ENCODE data around the gene MTHFD2L. TPM values are rescaled to one million over a fixed set of nuclear protein-coding genes. Genes with fewer than 3 reads are reported as not detected.
A peak's percentile ranks its signal among the peaks of the same experiment; 100 is the strongest.

Gene MTHFD2L
- total RNA-seq, 1 donor from 2014 or later: 15.5 TPM

DNA sequence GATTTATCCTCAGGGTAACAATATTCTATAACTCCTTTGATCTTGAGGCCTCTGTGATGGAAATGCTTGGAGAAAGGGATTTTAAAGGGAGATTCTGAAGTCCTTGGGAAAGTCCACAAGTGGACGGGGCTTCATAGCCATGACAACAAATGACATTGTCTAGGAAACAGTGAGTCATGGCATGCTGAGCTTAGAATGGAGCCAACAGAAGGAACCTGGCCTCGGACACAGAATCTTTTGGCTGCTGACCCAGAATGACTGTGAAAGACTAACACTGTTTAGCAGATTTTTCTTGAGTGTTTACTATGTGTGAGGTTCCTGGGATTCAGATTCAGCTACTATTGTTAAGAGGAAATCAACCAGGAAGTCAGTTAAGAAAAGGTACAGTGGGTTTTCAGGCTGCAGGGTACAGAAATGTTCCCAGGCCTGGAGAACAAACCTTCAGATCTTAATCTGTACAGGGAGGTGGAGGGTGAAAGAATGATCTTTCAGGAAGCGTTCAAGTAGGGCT, 40.8 kb upstream of the MTHFD2L start:
- peaks cover 15% of the 10 kb centered on the region for H3K4me1 ChIP-seq
- no peak for DNase-seq (ENCODE audit: extremely low spot score in 2 of 2)

DNA sequence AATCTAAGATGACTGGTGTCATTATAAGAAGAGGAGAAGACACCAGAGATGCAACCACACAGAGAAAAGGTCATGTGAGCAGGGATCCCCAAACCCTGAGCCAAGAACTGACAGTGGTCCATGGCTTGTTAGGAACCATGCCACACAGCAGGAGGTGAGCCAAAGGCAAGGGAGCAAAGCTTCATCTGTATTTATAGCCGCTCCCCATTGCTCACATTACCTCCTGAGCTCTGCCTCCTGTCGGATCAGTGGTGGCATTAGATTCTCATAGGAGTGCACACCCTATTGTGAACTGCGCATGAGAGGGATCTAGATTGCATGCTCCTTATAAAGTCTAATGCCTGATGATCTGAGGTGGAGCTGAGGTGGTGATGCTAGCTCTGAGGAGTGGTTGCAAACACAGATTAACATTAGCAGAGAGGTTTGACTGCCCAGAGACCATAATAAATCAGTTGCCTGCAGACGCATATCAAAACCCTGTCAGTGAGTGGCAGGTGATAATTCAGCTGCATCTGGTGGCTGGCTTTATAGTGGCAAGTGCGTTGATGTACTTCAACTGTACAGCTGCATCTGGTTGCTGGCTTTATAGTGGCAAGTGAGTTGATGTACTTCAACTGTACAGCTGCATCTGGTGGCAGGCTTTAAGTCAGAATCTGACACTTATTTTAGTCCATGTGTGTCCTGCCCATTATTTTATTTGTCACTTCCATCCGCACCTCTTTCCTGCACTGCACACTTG, 39.1 kb upstream of the MTHFD2L start:
- Histone ChIP-seq H3K4me3 (no peak overlapping the region), H3K4me1 (peaks cover 15% of the 10 kb centered on the region), H3K36me3 (no peaks in the 10 kb centered on the region), H3K27me3 (no peaks in the 10 kb centered on the region), H3K9me3 (no peaks in the 10 kb centered on the region), H3K27ac (no peak overlapping the region)
- intact Hi-C loops (cut with DNase I): no loop called here
- no peak for DNase-seq (ENCODE audit: extremely low spot score in 2 of 2)
- TF ChIP-seq, protein P1, sequence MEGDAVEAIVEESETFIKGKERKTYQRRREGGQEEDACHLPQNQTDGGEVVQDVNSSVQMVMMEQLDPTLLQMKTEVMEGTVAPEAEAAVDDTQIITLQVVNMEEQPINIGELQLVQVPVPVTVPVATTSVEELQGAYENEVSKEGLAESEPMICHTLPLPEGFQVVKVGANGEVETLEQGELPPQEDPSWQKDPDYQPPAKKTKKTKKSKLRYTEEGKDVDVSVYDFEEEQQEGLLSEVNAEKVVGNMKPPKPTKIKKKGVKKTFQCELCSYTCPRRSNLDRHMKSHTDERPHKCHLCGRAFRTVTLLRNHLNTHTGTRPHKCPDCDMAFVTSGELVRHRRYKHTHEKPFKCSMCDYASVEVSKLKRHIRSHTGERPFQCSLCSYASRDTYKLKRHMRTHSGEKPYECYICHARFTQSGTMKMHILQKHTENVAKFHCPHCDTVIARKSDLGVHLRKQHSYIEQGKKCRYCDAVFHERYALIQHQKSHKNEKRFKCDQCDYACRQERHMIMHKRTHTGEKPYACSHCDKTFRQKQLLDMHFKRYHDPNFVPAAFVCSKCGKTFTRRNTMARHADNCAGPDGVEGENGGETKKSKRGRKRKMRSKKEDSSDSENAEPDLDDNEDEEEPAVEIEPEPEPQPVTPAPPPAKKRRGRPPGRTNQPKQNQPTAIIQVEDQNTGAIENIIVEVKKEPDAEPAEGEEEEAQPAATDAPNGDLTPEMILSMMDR (IDR thresholded peaks at IDR 0.05): no peak
- no peak for TF ChIP-seq POLR2AphosphoS5 (IDR thresholded peaks at IDR 0.05; ENCODE audit: insufficient read depth in 1 of 2, low read depth in 1 of 2)
- TF ChIP-seq POLR2A (IDR thresholded peaks at IDR 0.05): no peak

More for the DNA sequence above, 40.8 kb upstream of the MTHFD2L start:
- intact Hi-C loops (cut with DNase I): no loop called here
- no peaks in the 10 kb centered on the region for H3K36me3 ChIP-seq
- peak in 1 of 2 donors; percentile 39 for TF ChIP-seq POLR2AphosphoS5 (IDR thresholded peaks at IDR 0.05; ENCODE audit: insufficient read depth in 1 of 2, low read depth in 1 of 2)
- no peak for TF ChIP-seq POLR2A (IDR thresholded peaks at IDR 0.05)
- no peaks in the 10 kb centered on the region for H3K27me3 ChIP-seq
- H3K4me3 ChIP-seq: no peak overlapping the region
- H3K27ac ChIP-seq: peak overlapping the region; percentile 43
- no peaks in the 10 kb centered on the region for H3K9me3 ChIP-seq

DNA sequence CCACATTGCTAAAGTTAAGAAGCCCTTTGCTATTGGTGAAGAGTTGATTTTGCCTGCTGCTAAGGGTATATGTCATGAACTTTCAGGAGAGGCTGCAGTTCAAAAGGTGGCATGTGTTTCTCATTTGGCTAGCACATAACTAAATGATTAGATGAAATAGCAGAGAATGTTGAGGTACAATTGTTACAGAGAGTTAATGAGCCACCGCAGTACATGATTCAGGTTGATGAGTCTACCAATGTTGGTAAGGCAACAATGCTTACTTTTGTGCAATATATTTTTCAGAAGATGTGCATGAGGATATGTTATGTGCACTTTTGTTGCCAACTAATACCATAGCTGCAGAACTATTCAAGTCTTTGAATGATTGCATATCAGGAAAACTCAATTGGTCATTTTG, 37.8 kb upstream of the MTHFD2L start:
- Histone ChIP-seq H3K4me1 (peaks cover 15% of the 10 kb centered on the region), H3K27me3 (no peaks in the 10 kb centered on the region), H3K36me3 (no peaks in the 10 kb centered on the region), H3K9me3 (no peaks in the 10 kb centered on the region), H3K4me3 (no peak overlapping the region), H3K27ac (no peak overlapping the region)
- TF ChIP-seq POLR2A (IDR thresholded peaks at IDR 0.05) (no peak), POLR2AphosphoS5 (IDR thresholded peaks at IDR 0.05; ENCODE audit: insufficient read depth in 1 of 2, low read depth in 1 of 2) (no peak)
- TF ChIP-seq, protein P1 (IDR thresholded peaks at IDR 0.05): no peak
- intact Hi-C loops (cut with DNase I): no loop called here
- DNase-seq (ENCODE audit: extremely low spot score in 2 of 2): no peak

DNA sequence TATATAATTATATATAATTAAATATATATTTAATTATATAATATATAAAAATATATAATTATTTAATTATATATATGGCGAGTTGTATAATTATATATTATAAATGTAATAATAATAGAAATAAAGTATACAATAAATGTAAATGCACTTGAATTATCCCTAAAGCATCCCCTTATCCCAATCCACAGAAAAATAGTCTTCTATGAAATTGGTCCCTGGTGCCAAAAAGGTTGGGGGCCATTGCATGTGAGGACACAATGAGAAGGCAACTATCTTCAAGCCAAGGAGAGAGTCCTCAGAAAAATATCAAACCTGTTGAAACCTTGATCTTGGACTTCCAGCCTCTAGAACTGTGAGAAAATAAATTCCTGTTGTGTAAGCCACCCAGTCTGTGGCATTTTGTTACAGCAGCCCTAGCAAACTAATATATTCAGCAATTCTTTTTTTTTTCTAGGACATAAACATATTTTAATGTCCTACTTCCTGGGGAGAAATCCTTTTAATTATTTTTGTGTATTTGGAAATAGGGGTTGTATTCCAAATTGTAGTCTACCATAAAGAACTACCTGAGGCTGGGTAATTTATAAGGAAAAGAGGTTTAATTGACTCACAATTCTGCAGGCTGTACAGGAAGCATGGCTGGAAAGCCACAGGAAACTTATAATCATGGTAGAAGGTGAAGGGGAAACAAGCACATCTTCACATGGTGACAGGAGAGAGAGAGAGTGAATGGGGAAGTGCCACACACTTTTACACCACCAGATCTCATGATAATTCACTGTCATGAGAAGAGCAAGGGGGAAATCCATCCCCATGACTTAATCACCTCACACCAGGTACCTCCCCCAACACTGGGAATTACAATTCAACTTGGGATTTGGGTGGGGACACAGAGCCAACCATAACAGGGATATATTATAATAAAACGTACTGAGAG, 36.0 kb upstream of the MTHFD2L start:
- intact Hi-C loops (cut with DNase I): no loop called here
- no peak for TF ChIP-seq POLR2AphosphoS5 (IDR thresholded peaks at IDR 0.05; ENCODE audit: insufficient read depth in 1 of 2, low read depth in 1 of 2)
- TF ChIP-seq, protein P1 (IDR thresholded peaks at IDR 0.05): no peak
- TF ChIP-seq POLR2A (IDR thresholded peaks at IDR 0.05): no peak
- DNase-seq (ENCODE audit: extremely low spot score in 2 of 2): no peak

DNA sequence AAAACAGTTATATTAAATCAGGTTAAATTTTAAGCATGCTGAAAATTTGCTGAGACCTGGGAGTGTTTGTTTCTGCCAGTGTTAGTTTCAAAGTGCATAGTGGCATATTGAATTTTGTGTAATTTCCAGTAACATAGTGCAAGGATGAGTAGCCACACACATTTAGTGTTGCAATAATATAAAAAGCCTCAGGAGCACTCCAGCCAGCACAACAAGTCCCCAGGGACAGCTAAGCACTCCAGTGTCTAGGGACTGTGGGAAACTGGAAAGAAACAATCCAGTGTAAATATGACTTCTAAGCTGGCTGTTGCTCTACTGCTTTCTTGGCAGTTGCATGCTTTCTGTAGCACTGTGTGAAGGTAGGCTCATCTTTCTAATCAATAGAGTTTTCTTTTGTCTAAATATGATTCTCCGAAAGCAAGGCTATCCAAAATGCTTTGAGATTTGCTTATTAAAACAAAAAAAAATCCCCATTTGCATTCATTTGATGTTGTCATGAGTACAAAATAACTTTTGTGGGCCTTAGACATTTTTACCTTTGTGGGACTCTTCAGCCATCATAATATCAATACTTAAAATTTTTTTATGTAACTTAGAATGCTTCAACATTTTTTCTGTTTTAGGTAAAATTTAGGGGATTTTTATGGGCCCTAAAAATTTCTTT, 34.7 kb upstream of the MTHFD2L start:
- intact Hi-C loops (cut with DNase I): no loop called here
- H3K27me3 ChIP-seq: no peaks in the 10 kb centered on the region
- no peak overlapping the region for H3K4me3 ChIP-seq
- H3K9me3 ChIP-seq: no peaks in the 10 kb centered on the region
- H3K36me3 ChIP-seq: no peaks in the 10 kb centered on the region
- no peak overlapping the region for H3K27ac ChIP-seq
- no peak for DNase-seq (ENCODE audit: extremely low spot score in 2 of 2)
- no peaks in the 10 kb centered on the region for H3K4me1 ChIP-seq
- TF ChIP-seq POLR2AphosphoS5 (IDR thresholded peaks at IDR 0.05; ENCODE audit: insufficient read depth in 1 of 2, low read depth in 1 of 2): no peak
- TF ChIP-seq, protein P1 (IDR thresholded peaks at IDR 0.05): no peak
- no peak for TF ChIP-seq POLR2A (IDR thresholded peaks at IDR 0.05)

More for the DNA sequence above, 36.0 kb upstream of the MTHFD2L start:
- Histone ChIP-seq H3K4me3 (no peak overlapping the region), H3K4me1 (peaks cover 7% of the 10 kb centered on the region), H3K9me3 (no peaks in the 10 kb centered on the region), H3K27ac (no peak overlapping the region), H3K27me3 (no peaks in the 10 kb centered on the region), H3K36me3 (no peaks in the 10 kb centered on the region)
